ENCODE measurements around the gene RERE.

RERE gene

GRCh38 chr1:8328271-8328670 is 489.2 kb downstream of the RERE start:
- no peak for TF ChIP-seq CTCF (IDR thresholded peaks at IDR 0.05; ENCODE audit: low read depth, low read length)
- no peak for DNase-seq (ENCODE audit: extremely low read depth, low read depth)

GRCh38 chr1:8326265-8326664 is 491.2 kb downstream of the RERE start:
- DNase-seq (ENCODE audit: extremely low read depth, low read depth): no peak
- no peak for TF ChIP-seq CTCF (IDR thresholded peaks at IDR 0.05; ENCODE audit: low read depth, low read length)

GRCh38 chr1:8325771-8326170 is 491.7 kb downstream of the RERE start:
- no peak for DNase-seq (ENCODE audit: extremely low read depth, low read depth)
- TF ChIP-seq CTCF (IDR thresholded peaks at IDR 0.05; ENCODE audit: low read depth, low read length): no peak

- TF ChIP-seq CTCF (IDR thresholded peaks at IDR 0.05; ENCODE audit: low read depth, low read length): no peak
- DNase-seq (ENCODE audit: extremely low read depth, low read depth): no peak
These were observed 493.1 kb downstream of the RERE start for GRCh38 chr1:8324176-8324810.

GRCh38 chr1:8323706-8324105 is 493.7 kb downstream of the RERE start:
- no peak for DNase-seq (ENCODE audit: extremely low read depth, low read depth)
- no peak for TF ChIP-seq CTCF (IDR thresholded peaks at IDR 0.05; ENCODE audit: low read depth, low read length)

GRCh38 chr1:8321612-8322011 is 495.8 kb downstream of the RERE start:
- no peak for TF ChIP-seq CTCF (IDR thresholded peaks at IDR 0.05; ENCODE audit: low read depth, low read length)
- DNase-seq (ENCODE audit: extremely low read depth, low read depth): no peak

- DNase-seq (ENCODE audit: extremely low read depth, low read depth): no peak
These were observed 499.0 kb downstream of the RERE start for GRCh38 chr1:8318436-8318835.

More at GRCh38 chr1:8318436-8318835, 499.0 kb downstream of the RERE start:
- TF ChIP-seq CTCF (IDR thresholded peaks at IDR 0.05; ENCODE audit: low read depth, low read length): no peak
